Urinary bladder (tissue), 4 donors: ENCODE results near the gene ZNF76. TPM values are rescaled to one million over a fixed set of nuclear protein-coding genes. Genes with fewer than 3 reads are reported as not detected.
A peak's percentile ranks its signal among the peaks of the same experiment; 100 is the strongest.

Experiments
- DNase-seq: peaks from one replicate; pipeline ENCODE4 v3.0.0-alpha.2; 2015; ENCODE audit errors: extremely low spot score
- H3K27ac ChIP-seq: one replicate; pipeline ENCODE4 v1.5.1; 2013; ENCODE audit warnings: low read depth, mild to moderate bottlenecking, moderate library complexity
- H3K36me3 ChIP-seq: one replicate; pipeline ENCODE4 v1.6.1; 2013; ENCODE audit warnings: mild to moderate bottlenecking, moderate library complexity; ENCODE audit not compliant: insufficient read depth
- H3K4me1 ChIP-seq: one replicate; pipeline ENCODE4 v1.6.1; 2013; ENCODE audit warnings: mild to moderate bottlenecking, moderate library complexity; ENCODE audit not compliant: insufficient read depth
- H3K4me3 ChIP-seq: one replicate; pipeline ENCODE4 v1.5.1; 2013; ENCODE audit warnings: low read depth, low read length
- WGBS: extraction: QIAGEN DNeasy Blood & Tissue Kit; methylation state at CpG from one replicate; pipeline ENCODE4 v1.1.7; 2013; 5-methylcytosine and 5-hydroxymethylcytosine counted together
- polyA plus RNA-seq: library from polyadenylated mRNA; stranded (reverse); fragments of 200-250 nt; gene quantifications from one replicate; pipeline ENCODE4 v1.2.3, GENCODE V29; 2013
- total RNA-seq: library from RNA; depleted of rRNA; stranded (reverse); fragments of >200 nt; gene quantifications from one replicate; pipeline ENCODE4 v1.2.3, GENCODE V29; 2014
- donor health status: healthy with polysubstance abuse.
- donor health status: healthy.

The ZNF76 gene
- total and polyA plus RNA-seq, 2 donors: 14.5 to 27.8 TPM

GRCh38 chr6:35291491-35291890, 32.0 kb downstream of the ZNF76 start:
- no peak for DNase-seq
- Histone ChIP-seq H3K4me1 (no peaks in the 10 kb centered on the region), H3K36me3 (peaks cover 12% of the 10 kb centered on the region), H3K4me3 (no peak overlapping the region), H3K27ac (no peak overlapping the region)
- 96% methylated on average over 13 of the region's 13 CpGs for WGBS

DNA sequence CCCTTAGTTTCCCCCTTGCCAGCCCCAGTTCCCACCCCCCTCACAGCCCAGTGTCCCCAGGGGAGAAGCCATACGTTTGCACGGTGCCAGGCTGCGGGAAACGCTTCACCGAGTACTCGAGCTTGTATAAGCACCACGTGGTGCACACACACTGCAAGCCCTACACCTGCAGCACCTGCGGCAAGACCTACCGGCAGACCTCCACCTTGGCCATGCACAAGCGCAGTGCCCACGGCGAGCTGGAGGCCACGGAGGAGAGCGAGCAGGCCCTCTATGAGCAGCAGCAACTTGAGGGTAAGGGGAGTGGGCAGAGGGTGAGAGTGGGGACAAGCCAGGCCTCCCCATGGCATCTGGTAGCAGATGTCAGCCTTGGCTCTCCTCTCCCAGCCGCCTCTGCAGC, 33.0 kb downstream of the ZNF76 start:
- WGBS: 84% methylated on average over 15 of the region's 15 CpGs
- H3K4me1 ChIP-seq: no peaks in the 10 kb centered on the region
- H3K36me3 ChIP-seq: peaks cover 12% of the 10 kb centered on the region
- H3K4me3 ChIP-seq: no peak overlapping the region
- DNase-seq: no peak
- H3K27ac ChIP-seq: no peak overlapping the region

- Histone ChIP-seq H3K4me3 (no peak overlapping the region), H3K4me1 (no peaks in the 10 kb centered on the region), H3K36me3 (peaks cover 6% of the 10 kb centered on the region), H3K27ac (no peak overlapping the region)
- 94% methylated on average over 9 of the region's 9 CpGs for WGBS
- no peak for DNase-seq
These were observed 34.1 kb downstream of the ZNF76 start for GRCh38 chr6:35293681-35294080.

- Histone ChIP-seq H3K27ac (no peak overlapping the region), H3K4me1 (no peaks in the 10 kb centered on the region), H3K36me3 (peaks cover 6% of the 10 kb centered on the region), H3K4me3 (no peak overlapping the region)
- DNase-seq: no peak
- WGBS: 61% methylated on average over 10 of the region's 10 CpGs
These were observed 34.9 kb downstream of the ZNF76 start for GRCh38 chr6:35294308-35294945.

DNA sequence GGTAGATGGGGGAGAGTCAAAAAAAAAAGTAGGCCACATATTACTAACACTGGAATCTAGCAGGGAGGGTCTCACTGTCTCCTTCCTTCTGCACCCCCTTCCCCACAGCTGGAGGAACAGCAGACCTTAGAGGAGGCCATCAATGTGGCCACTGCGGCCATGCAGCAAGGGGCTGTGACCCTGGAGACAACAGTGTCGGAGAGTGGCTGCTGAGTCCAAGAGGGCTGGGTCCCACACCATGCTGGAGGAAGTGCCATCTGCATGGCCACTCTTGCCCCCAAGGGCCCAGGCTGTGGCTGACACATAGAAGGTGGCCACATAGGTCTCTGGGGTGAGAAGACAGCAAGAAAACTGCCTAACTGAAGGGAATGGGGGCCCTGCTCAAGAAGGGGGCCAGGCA, 35.5 kb downstream of the ZNF76 start:
- H3K4me3 ChIP-seq: no peak overlapping the region
- 98% methylated on average over 2 of the region's 2 CpGs for WGBS
- no peaks in the 10 kb centered on the region for H3K4me1 ChIP-seq
- H3K36me3 ChIP-seq: peaks cover 6% of the 10 kb centered on the region
- no peak for DNase-seq
- no peak overlapping the region for H3K27ac ChIP-seq

DNA sequence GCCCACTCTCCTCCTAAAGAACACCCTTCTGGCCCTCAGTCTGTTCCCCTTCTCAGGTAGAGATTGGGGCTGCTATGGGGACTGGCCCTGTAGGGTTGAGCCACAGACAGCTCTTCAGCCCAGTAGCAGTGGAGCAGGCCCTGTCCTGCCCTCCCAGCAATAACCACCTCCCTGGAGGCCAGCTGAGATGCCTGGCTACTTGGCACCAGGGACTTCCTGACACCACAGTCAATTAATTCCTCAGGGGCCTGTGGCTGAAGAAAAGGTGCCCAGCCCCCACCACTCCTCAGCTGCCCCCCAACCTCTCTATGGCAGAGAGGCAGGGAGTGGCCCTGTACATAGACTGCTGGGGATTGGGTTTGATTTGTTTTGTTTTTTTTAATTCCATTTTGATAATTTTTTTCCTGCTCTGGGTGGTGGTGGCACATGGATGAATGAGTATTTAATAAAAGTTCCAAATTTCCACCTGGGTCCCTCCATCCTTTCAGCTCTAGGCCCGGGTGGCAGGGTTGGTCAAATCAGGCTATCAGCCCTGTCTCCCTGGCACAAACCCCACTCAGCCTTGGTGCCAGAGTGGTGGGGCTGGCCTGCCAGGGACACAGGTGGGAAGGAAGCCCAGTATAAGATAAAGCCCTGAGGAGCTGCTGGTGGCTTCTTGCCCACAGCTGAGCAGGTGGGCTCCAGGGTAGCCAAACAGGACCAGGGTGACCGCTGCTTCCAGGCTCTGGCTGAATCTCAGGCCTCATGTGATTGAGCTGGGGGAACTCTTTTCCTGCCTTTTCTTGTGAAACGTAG, 36.2 kb downstream of the ZNF76 start:
- Histone ChIP-seq H3K36me3 (peaks cover 5% of the 10 kb centered on the region), H3K4me1 (no peaks in the 10 kb centered on the region), H3K27ac (no peak overlapping the region), H3K4me3 (no peak overlapping the region)
- 57% methylated on average over 3 of the region's 3 CpGs for WGBS
- DNase-seq: no peak

DNA sequence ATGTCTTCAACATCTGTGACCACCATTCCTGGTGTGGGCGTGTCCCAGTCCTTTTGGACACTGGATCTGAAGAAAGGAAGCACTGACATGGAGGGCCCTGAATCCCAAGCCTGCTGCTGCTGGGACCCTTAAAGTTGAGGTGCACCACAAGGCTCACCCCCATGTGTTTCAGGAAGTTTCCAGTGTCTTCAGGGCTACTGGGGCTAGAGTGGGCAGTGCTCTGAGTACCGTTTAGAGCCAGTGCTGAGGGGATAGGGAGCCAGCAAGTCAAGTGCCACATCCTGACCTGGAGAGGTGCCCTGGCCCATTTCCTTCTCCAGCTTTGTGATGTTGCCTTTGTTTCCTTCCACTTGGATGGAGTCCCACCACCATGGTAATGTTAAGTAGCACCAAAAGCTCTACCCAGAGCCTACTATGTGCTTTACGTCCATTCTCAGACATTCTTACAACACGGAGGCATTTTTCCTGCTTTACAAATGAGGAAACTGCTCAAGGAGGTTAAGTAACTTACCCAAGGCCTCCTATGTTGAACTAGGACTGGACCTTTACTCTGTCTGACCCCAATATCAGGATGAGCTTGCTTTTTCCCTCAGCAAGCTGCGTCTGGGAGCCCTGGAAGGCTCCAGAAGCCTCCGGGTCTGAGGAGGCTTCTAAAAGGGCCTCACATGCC, 37.5 kb downstream of the ZNF76 start:
- H3K36me3 ChIP-seq: peaks cover 3% of the 10 kb centered on the region
- no peak for DNase-seq
- H3K4me3 ChIP-seq: no peak overlapping the region
- WGBS: 54% methylated on average over 6 of the region's 6 CpGs
- H3K4me1 ChIP-seq: no peaks in the 10 kb centered on the region
- H3K27ac ChIP-seq: no peak overlapping the region

DNA sequence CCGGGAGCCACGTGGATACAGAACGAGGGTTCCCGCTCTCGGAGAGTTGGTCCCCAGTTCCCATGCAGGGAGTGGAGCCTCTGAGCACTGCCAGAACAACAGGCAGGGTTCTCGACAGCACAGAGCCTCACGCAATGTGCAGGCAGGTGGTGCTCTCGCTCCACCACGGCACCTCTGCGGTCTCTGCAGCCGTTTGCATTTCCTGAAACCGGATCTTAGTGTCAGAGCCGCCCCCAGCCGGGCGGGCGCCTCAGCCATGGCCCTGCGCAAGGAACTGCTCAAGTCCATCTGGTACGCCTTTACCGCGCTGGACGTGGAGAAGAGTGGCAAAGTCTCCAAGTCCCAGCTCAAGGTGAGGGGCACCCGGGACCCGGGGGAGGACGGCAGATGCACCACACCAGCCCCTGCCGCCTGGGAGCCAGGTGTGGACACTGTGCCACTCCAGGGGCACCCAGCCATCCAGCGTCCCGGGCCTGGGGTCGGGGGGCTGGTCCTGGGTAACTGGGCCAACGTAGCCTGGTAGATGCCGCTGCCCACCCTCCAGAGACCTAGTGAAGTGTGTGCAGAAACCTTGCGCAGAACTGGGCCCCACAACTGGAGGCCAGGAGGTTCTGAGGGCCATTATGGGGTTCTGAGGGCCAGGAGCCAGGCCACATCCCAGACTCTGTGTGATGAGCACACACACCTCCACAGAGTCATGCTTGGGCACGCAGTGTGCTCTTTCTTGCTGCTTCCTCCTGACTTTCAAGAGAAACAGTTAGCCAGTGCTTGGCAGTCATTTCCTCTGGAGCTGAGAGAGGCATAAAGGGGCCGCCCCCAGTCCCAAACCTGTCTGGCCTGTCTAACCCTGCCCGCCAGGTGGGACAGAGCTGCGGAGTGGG, 38.3 kb downstream of the ZNF76 start, which contains the start of gene DEF6:
Gene DEF6, plus strand, starts transcription at position 218 of the 881 bp plus-strand sequence. Its CDS starts 39 bp downstream, at position 257.
- DNase-seq: peak; percentile 56
- peaks cover 3% of the 10 kb centered on the region for H3K36me3 ChIP-seq
- no peaks in the 10 kb centered on the region for H3K4me1 ChIP-seq
- peak within 1 kb of the TSS; percentile 77 for H3K27ac ChIP-seq
- H3K4me3 ChIP-seq: peak within 1 kb of the TSS; percentile 34
- WGBS: 23% methylated on average over 35 of the region's 35 CpGs

GRCh38 chr6:35298625-35299140, 39.1 kb downstream of the ZNF76 start:
- no peaks in the 10 kb centered on the region for H3K4me1 ChIP-seq
- 85% methylated on average over 6 of the region's 6 CpGs for WGBS

GRCh38 chr6:35299674-35300073, 40.1 kb downstream of the ZNF76 start:
- Histone ChIP-seq H3K4me1 (no peaks in the 10 kb centered on the region), H3K36me3 (peaks cover 3% of the 10 kb centered on the region), H3K27ac (no peak overlapping the region), H3K4me3 (no peak overlapping the region)
- 82% methylated on average over 4 of the region's 4 CpGs for WGBS
- no peak for DNase-seq

More at GRCh38 chr6:35298625-35299140, 39.1 kb downstream of the ZNF76 start:
- H3K4me3 ChIP-seq: peak overlapping the region; percentile 34
- peaks cover 3% of the 10 kb centered on the region for H3K36me3 ChIP-seq
- no peak for DNase-seq
- no peak overlapping the region for H3K27ac ChIP-seq

GRCh38 chr6:35300848-35301247, 41.3 kb downstream of the ZNF76 start:
- Histone ChIP-seq H3K4me3 (no peak overlapping the region), H3K4me1 (no peaks in the 10 kb centered on the region), H3K36me3 (no peaks in the 10 kb centered on the region), H3K27ac (no peak overlapping the region)
- DNase-seq: no peak

DNA sequence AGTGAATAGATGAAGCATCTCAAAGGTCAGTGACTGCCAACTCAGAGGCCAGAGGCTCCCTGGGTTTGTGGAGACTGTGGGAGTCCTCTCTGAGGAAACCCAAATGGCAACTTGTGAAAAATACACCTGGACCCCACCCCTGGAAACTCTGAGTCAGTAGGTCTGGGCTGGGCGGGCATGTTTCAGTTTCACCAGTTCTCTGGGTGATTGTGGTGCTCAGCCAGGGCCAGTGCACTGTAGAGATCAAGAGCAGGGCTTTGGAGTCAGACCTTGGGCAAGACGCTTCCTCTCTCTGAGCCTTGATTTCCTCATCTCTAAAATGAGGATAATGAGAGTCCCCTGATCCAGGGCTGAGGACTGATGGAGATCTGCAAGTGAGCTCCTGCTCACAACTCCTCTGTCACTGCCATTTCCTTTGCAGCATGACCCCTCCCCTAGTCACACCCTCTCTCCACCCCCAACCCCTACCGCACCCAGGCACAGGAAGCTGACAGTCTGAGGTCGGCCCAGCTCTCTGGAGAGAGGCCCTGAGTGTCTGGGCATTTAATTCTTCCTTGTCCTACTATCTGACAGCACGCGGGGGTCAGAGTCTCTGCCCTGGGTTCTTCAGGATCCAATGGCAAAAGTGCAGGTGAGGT, 43.2 kb downstream of the ZNF76 start:
- no peaks in the 10 kb centered on the region for H3K36me3 ChIP-seq
- 45% methylated on average over 6 of the region's 6 CpGs for WGBS
- H3K4me3 ChIP-seq: no peak overlapping the region
- DNase-seq: no peak
- H3K27ac ChIP-seq: peak overlapping the region; percentile 3
- no peaks in the 10 kb centered on the region for H3K4me1 ChIP-seq
